ENCODE results near the gene LMX1B. TPM values are rescaled to one million over a fixed set of nuclear protein-coding genes. Genes with fewer than 3 reads are reported as not detected.

Gene LMX1B
- total RNA-seq, 1 experiment from 2014 or later, result 2.6 TPM

- CTCF ChIA-PET, result no interaction called here
- no peaks in the 10 kb centered on the region for H3K9me3 ChIP-seq (ENCODE audit: control insufficient read depth, insufficient read depth, low read depth, low read length)
- DNase-seq (ENCODE audit: low read depth, low spot score), result no peak
- no peaks in the 10 kb centered on the region for H3K27me3 ChIP-seq (ENCODE audit: control insufficient read depth, insufficient read depth, low read length)
- no peak for ATAC-seq
- in situ Hi-C loops (cut with HindIII; ENCODE audit: low pct_unique_long_range_greater_than_20kb, low sequenced_read_pairs) (no loop called here), intact Hi-C loops (cut with micrococcal nuclease; ENCODE audit: unreplicated experiment) (no loop called here)
- H3K27ac ChIP-seq (ENCODE audit: low read length), result no peak overlapping the region
- TF ChIP-seq TCF7L2 (IDR thresholded peaks at IDR 0.05; ENCODE audit: low read depth, low read length) (no peak), POLR2AphosphoS5 (IDR thresholded peaks at IDR 0.05; ENCODE audit: low read depth, low read length) (no peak), CTCF (IDR thresholded peaks at IDR 0.05) (no peak), REST (IDR thresholded peaks at IDR 0.05; ENCODE audit: insufficient read depth in 1 of 2, low read depth in 2 of 2, low read length in 1 of 2) (no peak), SIN3A (IDR thresholded peaks at IDR 0.05; ENCODE audit: borderline replicate concordance, insufficient read depth, low read depth, low read length) (no peak)
- no peaks in the 10 kb centered on the region for H3K4me1 ChIP-seq (ENCODE audit: control insufficient read depth, insufficient read depth, low read length)
- no peak overlapping the region for H3K4me3 ChIP-seq (ENCODE audit: low read depth in 2 of 2, low read length in 2 of 2)
- POLR2A ChIA-PET, result no interaction called here
- no TSS peak for BruUV-seq (replicated peaks)
- no peaks in the 10 kb centered on the region for H3K36me3 ChIP-seq (ENCODE audit: control insufficient read depth, insufficient read depth, low read length)
Observed at GRCh38 chr9:126617823-126618165, 4.1 kb downstream of the LMX1B start.

GRCh38 chr9:126618190-126618584 lies 4.5 kb downstream of the LMX1B start:
- BruUV-seq (replicated peaks), result no TSS peak
- in situ Hi-C loops (cut with HindIII; ENCODE audit: low pct_unique_long_range_greater_than_20kb, low sequenced_read_pairs) (no loop called here), intact Hi-C loops (cut with micrococcal nuclease; ENCODE audit: unreplicated experiment) (no loop called here)
- Histone ChIP-seq H3K9me3 (ENCODE audit: control insufficient read depth, insufficient read depth, low read depth, low read length) (no peaks in the 10 kb centered on the region), H3K36me3 (ENCODE audit: control insufficient read depth, insufficient read depth, low read length) (no peaks in the 10 kb centered on the region), H3K27me3 (ENCODE audit: control insufficient read depth, insufficient read depth, low read length) (no peaks in the 10 kb centered on the region), H3K27ac (ENCODE audit: low read length) (no peak overlapping the region), H3K4me1 (ENCODE audit: control insufficient read depth, insufficient read depth, low read length) (no peaks in the 10 kb centered on the region), H3K4me3 (ENCODE audit: low read depth in 2 of 2, low read length in 2 of 2) (no peak overlapping the region)
- TF ChIP-seq POLR2AphosphoS5 (IDR thresholded peaks at IDR 0.05; ENCODE audit: low read depth, low read length) (no peak), SIN3A (IDR thresholded peaks at IDR 0.05; ENCODE audit: borderline replicate concordance, insufficient read depth, low read depth, low read length) (no peak), REST (IDR thresholded peaks at IDR 0.05; ENCODE audit: insufficient read depth in 1 of 2, low read depth in 2 of 2, low read length in 1 of 2) (no peak), CTCF (IDR thresholded peaks at IDR 0.05) (no peak), TCF7L2 (IDR thresholded peaks at IDR 0.05; ENCODE audit: low read depth, low read length) (no peak)
- ChIA-PET POLR2A (no interaction called here), CTCF (no interaction called here)
- DNase-seq (ENCODE audit: low read depth, low spot score) (no peak), ATAC-seq (no peak)
